ENCODE results near the gene IL23R.

DNA sequence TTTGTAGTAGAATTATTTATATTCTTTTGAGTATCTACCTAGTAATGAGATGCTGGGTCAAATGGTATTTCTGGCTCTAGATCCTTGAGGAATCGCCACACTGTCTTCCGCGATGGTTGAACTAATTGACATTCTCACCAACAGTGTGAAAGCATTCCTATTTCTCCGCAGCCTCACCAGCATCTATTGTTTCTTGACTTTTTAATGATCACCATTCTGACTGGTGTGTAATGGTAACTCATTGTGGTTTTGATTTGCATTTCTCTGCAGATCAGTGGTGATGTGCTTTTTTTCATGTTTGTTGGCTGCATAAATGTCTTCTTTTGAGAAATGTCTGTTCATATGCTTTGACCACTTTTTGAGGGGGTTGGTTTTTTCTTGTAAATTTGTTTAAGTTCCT is 15.3 kb upstream of the IL23R start:
- TF ChIP-seq, protein P1, sequence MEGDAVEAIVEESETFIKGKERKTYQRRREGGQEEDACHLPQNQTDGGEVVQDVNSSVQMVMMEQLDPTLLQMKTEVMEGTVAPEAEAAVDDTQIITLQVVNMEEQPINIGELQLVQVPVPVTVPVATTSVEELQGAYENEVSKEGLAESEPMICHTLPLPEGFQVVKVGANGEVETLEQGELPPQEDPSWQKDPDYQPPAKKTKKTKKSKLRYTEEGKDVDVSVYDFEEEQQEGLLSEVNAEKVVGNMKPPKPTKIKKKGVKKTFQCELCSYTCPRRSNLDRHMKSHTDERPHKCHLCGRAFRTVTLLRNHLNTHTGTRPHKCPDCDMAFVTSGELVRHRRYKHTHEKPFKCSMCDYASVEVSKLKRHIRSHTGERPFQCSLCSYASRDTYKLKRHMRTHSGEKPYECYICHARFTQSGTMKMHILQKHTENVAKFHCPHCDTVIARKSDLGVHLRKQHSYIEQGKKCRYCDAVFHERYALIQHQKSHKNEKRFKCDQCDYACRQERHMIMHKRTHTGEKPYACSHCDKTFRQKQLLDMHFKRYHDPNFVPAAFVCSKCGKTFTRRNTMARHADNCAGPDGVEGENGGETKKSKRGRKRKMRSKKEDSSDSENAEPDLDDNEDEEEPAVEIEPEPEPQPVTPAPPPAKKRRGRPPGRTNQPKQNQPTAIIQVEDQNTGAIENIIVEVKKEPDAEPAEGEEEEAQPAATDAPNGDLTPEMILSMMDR (IDR thresholded peaks at IDR 0.05; ENCODE audit: low read depth, low read length, missing input control), result no peak
- TF ChIP-seq TAF1 (conservative IDR thresholded peaks at IDR 0.05) (no peak), FOXA1 (IDR thresholded peaks at IDR 0.05) (no peak), RAD21 (IDR thresholded peaks at IDR 0.05) (no peak), FOXA2 (IDR thresholded peaks at IDR 0.05) (no peak), JUND (IDR thresholded peaks at IDR 0.05) (no peak), EGR1 (IDR thresholded peaks at IDR 0.05; ENCODE audit: low read depth in 2 of 2) (no peak), YY1 (IDR thresholded peaks at IDR 0.05) (no peak), HNF4A (conservative IDR thresholded peaks at IDR 0.05) (no peak)
- TF ChIP-seq, protein P2, sequence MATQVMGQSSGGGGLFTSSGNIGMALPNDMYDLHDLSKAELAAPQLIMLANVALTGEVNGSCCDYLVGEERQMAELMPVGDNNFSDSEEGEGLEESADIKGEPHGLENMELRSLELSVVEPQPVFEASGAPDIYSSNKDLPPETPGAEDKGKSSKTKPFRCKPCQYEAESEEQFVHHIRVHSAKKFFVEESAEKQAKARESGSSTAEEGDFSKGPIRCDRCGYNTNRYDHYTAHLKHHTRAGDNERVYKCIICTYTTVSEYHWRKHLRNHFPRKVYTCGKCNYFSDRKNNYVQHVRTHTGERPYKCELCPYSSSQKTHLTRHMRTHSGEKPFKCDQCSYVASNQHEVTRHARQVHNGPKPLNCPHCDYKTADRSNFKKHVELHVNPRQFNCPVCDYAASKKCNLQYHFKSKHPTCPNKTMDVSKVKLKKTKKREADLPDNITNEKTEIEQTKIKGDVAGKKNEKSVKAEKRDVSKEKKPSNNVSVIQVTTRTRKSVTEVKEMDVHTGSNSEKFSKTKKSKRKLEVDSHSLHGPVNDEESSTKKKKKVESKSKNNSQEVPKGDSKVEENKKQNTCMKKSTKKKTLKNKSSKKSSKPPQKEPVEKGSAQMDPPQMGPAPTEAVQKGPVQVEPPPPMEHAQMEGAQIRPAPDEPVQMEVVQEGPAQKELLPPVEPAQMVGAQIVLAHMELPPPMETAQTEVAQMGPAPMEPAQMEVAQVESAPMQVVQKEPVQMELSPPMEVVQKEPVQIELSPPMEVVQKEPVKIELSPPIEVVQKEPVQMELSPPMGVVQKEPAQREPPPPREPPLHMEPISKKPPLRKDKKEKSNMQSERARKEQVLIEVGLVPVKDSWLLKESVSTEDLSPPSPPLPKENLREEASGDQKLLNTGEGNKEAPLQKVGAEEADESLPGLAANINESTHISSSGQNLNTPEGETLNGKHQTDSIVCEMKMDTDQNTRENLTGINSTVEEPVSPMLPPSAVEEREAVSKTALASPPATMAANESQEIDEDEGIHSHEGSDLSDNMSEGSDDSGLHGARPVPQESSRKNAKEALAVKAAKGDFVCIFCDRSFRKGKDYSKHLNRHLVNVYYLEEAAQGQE (IDR thresholded peaks at IDR 0.05), result no peak

Data from liver (tissue), 3 donors.